Fibroblast of skin of back (primary cell): ENCODE measurements around the gene ARHGAP44.
"Not testable (repeated sequence)": the region's sequence is repeated elsewhere in the genome, so short reads cannot be mapped to it uniquely, and the experiment has no call there.

Experiments
- DNase-seq: peaks from one replicate; pipeline ENCODE4 v3.0.0-alpha.2; 2013

ARHGAP44 gene

DNA sequence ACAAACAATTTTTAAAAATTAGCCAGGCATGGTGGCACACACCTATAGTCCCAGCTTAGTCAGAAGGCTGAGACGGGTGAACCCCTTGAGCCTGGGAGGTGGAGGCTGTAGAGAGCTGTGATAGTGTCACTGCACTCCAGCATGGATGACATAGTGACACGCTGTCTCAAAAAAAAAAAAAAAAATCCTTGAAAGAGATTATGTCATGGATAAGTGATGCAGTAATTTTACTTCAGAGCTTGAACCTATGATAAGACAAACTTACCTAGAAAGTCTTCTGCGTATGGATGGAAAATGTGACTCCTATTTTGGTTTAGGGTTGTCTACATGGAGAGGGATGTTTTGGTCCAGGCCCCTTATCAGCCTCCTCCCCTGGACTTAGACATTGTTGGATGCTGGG is 176.7 kb downstream of the ARHGAP44 start:
- no peak for DNase-seq

DNA sequence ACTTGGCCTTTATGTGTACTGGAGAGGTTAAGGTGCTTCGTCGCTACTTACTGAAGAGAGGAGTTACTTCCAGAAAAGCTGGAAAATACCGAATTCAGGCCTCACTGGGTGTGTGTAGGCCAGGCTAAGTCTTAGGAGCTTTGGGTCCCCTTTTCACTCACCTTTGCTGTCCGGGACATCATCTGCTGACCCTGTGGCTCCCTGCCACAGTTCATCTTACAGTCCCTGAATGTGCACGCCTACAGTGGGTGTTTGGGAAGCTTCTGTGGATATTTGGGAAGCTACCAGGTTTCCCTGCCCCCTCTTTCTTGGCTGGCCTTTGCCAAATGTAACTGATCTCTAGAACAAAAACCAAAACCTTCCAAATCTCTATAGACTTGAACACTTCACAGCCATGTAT is 177.1 kb downstream of the ARHGAP44 start:
- DNase-seq: no peak

DNA sequence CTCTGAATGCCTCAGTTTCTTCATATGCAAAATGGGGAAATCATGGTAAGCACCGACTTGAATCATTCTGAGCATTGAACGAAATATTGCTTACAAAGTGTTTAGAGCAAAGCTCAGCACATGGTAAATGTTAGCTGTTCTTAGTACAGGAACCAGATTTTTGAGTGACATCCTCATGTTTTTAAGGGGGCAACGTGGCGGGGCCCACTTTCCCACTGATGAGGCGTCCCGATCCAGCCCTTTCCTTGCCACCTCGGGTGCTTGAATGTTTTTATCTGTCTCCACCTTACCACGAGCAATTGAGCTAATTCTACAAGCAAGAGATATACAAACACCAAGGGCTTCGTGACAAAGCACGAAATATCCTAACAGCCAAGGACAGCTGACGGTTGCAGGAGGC is 178.7 kb downstream of the ARHGAP44 start:
- no peak for DNase-seq

DNA sequence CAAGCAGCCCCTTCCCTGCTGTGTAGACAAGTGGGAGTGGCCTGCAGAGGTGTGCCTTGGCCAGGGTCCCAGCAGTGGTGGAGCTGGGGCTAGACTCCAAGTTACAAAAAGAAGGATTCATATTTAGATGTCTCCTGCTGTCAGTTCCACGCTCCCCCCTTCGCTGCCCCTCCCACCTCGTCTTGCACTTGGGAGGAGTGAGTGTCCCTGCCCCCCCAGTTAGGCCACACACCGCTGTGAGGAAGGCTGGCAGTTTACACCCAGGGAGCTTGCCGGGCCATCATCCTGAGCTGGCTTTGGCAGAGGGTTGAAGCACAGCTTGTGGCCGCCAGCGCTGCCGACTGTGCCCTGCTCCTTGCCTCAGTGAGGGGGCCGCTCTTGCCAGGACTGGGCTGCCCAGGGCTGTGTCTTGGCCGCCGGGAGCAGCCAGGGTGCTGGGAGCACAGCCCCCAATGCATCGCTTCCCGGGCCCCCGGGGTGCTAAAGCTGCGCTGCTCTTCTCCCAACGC is 184.3 kb downstream of the ARHGAP44 start:
- peak; percentile 33 for DNase-seq

DNA sequence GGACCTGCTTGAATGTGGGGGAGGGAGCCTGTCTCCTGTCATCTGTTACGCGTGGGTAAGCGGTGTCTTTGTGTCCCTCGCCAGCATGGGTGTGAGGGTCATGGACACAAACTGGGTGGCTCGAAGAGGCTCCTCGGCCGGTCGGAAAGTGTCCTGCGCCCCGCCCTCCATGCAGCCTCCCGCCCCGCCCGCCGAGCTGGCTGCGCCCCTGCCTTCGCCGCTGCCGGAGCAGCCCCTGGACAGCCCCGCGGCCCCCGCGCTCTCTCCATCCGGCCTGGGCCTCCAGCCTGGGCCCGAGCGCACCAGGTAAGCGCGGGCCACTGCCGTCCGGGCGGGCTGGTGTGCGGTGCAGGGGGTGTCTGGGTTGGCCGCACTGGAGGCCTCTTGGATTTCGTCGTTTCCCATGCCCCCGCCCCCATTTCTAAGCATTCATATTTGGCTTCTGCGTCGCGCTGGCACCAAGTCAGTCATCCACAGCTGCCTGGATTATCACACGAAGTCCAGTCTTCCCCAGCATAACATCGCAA is 184.8 kb downstream of the ARHGAP44 start:
- DNase-seq: peak; percentile 27

DNA sequence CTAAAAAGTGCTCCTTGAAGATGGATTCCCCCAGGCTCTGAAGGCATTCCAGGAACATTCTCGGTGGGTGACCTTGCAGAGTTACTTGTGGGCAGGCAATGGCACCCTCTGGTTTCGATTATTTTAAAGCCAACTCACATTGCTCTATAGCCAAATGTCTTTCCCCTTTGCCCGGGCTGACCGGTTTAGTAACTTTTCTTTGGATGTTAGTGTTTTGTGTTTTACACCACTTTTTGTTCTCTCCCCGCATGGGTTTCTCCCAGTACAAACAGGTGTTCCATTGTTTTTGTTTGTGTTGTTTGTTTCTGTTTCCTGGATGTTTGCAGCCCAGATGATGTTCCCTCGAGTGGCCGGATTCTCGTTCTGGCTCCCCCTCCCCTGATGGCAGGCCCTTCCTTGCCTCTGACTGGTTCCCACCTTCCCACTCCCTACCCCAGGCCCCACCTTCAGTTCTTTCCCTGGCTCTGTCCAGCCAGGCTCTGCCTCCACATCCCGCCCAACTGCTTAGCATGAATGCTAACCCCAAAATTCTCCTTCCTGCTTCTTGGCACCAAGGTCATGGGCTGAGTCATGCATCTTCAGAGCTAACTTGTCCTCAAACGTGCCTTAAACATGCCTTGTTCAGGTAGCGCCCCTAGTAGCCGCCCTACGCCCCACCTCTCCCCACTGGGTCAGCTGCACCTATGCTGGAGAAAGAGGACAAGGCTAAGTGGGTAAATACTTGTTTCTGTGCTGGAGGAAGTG is 187.9 kb downstream of the ARHGAP44 start:
- DNase-seq: peak; percentile 33

DNA sequence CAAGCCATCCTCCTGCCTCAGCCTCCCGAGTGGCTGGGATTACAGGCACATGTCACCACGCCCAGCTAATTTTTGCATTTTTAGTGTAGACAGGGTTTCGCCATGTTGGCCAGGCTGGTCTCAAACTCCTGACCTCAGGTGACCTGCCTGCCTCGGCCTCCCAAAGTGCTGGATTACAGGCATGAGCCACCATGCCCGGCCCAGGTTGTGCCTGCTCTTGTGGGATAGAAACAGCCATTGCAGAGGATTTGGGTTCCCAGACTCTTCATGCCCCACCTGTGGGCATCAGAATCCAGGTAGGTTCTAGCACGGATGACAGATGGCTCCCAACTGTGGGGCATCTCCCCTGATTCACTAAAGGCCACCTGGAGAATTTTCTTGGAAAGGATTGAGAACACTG is 189.5 kb downstream of the ARHGAP44 start:
- DNase-seq: not testable (repeated sequence)

DNA sequence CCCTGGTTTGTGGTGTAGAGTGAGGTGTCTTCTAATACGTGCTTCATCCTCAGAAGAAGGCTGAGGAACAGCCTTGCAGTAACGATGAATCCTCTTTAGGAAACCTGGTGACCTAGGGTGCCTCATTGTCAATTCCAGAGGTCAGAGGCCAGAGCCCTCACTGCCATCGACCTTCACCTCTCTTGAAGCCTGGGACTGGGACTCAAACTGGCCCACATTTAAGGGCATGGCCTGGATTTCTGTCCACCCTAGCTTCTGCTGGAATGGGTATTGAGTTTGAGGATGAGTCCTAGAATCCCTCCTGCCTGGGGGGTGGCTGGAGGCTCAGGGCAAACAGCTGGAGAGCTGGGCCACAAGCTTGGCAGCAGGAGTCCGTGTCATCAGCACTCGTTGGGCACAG is 189.9 kb downstream of the ARHGAP44 start:
- DNase-seq: no peak

DNA sequence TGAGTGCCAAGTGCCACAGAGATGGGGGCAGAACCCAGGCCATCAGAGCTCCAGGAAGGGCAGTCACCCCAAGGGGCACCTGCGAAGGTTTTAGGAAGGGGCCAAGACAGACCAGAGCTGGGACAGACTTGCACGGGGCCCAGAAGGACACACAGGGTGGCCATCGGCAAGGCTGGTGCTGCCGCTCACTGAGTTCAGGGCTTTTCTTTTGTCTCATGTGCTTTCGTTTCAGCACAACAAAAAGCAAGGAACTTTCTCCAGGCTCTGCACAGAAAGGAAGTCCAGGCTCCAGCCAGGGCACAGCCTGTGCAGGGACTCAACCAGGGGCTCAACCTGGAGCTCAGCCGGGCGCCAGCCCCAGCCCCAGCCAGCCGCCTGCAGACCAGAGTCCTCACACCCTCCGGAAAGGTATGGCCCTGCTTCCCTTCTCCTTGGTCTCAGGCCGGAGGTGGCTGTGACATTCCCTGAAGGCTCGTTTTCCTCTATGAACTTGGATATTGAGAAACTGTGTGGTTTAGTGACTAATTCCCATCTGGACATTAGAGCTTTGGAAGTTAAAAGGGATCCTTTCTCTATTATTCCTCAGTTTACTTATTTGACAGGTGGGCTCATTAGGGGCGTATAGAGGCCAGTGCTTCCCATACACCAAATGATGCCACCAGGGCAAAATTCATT is 190.7 kb downstream of the ARHGAP44 start:
- no peak for DNase-seq

DNA sequence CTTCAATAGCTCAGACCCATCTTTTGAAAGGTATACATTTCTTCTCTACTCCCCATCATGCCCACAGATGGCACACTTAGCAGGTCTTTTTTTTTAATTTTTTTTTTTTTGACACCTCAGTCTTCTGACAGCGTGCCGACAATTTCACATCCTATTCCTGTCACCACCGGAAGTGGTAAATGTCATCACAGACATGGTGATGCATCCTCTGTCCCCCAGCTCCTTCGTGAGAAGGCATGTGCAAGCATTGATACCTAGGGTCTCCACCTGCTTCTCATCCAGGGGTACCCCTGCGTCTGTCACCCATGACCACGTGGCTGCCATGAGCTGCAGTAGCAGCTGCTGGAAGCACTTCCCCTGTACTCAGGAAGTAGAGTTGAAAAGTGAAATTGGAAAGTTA is 192.9 kb downstream of the ARHGAP44 start:
- DNase-seq: no peak

DNA sequence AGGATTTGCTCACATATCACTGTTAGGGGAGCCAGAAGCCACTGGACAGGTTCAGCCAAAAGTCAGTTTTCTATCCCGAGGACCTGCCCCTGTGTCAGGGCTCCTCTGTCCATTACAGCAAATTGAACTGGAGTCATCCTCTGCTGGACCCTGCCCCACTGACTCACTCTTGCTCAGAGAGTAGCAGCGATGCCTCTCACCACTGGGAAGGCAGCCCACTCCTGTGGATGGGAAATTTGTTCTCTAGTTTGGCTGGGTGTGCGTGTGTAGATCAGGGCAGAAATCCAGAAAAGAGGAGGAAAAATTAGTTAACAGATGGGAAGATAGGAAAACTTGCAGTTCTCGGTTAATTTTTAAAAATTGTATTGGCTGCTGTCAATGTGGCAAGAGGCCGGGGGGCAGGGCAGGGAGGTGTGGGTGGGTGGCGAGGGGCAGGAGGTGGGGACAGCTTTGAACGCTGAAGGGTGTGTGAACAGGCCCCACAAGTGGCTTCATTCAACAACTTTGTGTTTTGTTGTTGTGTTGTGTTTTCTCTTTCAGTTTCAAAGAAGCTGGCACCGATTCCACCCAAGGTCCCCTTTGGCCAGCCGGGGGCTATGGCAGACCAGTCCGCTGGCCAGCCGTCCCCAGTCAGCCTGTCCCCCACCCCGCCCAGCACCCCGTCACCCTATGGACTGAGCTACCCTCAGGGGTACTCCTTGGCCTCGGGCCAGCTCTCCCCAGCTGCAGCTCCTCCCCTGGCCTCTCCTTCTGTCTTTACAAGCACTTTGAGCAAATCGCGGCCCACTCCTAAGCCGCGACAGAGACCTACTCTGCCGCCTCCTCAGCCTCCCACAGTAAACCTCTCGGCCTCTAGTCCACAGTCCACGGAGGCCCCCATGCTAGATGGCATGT is 194.9 kb downstream of the ARHGAP44 start:
- DNase-seq: peak; percentile 86

DNA sequence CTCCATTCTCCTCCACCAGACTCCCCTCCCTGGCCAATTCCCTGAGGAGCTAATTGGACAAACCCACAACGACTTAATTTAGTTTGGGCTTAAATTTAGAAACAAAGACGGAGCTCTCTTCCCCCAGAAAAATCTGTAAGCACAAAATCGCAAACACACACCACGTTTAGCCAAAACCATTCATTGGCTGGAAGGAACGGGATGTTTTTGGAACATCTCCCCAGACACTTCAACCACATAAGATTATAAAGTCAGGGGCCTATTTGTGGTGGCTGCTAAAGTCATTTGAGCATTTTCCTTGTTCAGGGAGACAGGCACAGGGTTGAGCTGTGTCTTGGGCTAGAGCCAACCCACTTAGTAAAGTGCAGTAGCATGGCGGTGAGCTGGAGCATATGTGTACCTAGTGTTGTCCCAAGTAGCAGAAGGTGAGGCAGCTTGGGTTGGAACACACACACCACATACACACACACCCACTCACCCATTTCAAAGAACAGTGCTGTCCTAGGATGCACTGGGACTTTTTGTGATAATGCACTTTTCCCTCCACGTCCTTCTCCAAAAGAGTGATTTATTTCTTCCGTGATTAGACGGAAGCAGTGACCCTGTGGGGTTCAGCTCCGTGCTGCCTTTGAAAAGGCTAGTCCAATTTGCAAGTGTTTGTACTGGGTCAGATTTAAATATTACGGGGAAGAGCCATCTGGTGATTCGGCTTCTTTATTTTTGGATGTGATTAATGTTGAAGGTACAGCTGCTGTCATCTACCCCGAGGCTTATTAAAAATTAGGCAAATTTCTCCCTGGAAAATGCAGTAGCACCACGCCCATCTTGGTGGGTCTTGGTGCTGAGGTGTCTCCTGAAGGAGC is 196.4 kb downstream of the ARHGAP44 start:
- peak; percentile 64 for DNase-seq

DNA sequence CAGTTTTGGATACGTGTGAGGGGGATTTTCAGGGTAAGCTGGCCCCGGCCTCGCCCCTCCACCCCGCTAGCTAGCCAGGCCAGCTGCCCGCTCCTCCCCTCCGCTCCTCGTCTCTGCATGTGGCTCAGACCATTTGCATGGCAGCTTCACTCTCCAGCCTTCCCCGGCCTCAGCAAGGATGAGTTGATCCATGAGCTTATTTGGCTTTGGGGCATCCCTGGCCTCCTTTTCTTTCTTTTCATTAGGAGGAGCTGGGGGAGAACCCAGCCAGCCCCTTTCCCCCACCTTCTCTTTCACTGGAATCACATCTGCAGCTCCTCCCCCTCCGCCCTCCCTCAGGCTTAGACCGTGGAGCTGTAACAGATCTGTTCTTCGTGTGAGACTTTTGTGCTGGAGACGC is 197.8 kb downstream of the ARHGAP44 start:
- no peak for DNase-seq

DNA sequence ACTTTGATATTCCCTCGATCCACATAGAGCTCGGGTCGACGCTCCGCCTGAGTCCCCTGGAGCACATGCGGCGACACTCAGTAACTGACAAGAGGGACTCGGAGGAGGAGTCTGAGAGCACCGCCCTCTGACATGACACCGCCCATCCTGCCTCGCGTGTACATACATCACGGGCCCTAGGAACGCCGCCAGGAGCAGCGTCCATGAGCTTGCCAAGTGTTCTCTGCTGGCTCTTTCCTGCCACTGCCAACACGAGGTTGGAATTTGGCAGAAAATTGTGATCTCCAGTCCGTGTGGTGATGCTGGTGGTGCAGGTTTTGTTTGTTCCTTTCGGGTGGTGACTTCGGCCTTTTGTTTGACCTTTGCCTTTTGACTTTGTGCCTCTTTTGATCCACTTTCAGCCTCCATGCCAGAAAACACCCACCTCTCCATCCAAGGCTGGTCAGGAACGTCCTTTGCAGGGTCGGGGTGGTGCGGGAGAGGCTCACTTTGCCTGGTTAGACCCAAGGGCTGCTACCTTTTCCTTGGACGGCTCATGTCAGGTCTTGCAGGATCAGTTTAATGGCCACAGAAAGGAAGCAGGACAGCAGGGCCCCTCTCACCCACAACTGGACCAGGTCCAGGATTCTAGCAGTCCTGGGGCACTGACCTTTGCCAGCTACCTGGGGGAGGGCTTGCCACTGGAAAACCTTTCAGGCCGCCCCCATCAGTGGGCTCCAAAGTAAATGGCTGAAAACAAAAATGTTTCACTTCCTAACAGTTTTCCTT is 200.9 kb downstream of the ARHGAP44 start:
- no peak for DNase-seq

DNA sequence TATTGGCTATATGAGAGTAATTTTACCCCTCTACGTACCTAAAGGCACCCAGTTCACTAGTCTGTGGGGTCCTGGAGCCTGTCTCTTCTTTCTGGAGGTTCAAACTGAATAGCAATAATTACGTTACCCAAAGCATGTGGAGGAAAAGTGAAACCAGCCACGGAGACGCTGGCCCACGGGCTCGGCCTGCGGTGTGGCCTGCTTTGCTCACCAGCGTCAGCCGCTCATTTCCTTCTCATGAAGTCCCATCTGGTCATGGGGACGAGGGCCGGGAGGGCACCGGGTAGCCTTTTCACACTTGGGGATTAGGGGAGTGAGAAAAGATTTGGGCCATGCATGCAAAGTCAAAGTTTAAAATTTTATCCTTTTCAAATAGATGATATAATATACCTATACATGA is 201.6 kb downstream of the ARHGAP44 start:
- no peak for DNase-seq

DNA sequence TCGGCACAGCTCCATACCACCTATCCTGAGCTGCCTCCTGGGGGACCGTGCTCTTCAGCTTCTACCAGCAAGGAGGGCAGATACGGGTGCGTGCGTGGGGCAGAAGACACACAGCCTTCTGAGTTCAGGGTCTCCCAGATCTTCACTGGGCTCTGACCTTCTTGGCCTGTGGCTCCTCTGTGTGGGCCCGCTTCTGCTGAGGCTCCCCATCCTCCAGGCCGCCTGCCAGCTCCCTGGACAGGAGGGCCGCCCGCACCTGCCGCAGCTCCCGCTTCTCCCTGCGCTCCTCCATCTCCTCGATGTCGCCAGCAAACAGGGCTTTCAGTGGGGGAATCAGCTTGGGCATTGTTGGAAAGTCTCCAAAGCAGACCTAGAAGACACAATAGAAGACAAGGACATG is 203.4 kb downstream of the ARHGAP44 start:
- no peak for DNase-seq

DNA sequence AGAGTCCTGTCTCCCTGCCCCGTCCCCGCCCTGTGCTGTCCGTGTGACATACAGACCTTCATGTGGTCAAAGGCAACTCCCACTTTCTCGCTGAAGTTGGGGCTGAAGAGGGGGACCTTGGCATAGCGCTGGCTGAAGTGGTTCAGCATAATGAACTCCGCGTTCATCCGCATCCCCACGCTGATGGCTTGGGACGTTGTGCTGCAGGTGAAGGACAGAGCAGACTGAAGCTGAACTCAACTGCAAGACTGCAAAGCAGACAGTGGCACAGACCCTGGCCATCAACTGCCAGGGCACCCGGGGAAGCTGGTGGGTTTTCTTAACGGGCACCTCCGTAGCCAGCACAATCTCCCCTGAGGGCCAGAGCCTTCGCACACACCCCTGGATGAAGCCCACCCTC is 204.3 kb downstream of the ARHGAP44 start:
- no peak for DNase-seq

DNA sequence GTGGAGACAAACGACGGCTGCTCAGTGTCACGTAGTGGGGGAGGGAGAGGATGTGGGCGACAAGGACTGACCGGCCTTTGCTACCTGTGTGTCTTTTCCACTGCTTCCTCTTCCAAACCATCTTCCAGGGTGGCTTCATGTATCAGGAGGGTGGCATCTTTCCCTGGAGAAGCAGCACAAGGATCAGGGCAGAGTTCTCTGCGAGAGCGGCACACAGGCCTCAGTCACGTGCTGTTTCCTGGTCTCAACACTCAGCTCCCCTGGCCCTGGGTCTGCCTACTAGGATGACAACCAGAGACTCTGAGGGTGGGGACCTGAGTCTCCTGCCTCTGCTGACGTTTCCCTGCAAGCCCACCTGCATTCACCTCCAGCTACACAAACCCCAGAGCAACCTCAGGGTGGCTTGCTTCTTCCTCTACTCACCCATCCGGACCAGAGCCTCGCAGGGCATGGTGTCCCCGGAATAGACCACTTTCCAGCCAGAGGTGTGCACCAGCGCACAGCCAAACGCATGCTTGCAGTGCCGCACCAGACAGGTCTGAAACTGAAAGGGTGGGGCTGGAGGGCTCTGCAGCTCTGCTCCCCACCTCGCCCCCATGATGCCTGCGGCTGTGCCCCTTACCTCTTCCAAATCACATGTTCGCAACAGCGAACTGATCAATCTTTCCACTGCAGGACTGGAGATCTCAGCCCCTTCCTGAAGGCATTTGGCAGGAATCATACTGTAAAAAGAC is 205.2 kb downstream of the ARHGAP44 start:
- DNase-seq: no peak

DNA sequence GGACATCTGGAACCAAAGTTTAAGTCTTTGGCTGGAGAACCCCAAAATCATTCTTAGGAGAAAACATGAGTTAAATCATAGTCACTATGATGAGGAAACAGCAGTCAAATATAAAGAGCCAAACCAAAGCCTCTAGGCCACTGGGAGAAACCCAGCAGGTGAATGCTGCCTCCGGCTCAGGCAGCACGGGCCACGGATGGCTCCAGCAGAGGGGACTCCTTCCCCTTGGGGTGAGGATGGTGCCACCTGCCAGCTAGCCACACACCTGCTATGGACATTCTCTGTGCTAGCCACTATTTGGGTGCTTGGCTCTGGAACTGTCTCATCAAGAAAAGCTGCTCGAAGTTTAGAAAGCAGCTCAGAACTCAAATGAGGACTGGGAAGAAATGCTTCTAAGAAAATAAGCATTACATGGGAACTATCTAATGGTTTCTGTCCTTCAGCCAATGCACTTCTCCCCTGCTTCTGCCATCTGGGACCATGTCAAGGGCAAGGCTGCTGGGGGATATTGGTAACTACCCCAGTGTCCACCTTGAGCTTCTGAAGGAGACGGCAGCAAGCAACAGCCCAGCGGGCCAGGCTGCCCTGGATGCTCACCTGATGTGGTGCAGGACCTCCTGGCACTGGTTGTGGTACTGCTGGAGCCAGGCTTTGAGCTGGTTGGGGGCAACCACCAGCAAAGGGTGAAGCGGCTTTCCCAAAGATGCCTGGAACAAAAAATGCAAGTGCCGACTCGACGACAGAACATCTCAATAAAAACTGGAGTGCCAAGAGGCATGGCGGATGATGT is 206.0 kb downstream of the ARHGAP44 start:
- no peak for DNase-seq

DNA sequence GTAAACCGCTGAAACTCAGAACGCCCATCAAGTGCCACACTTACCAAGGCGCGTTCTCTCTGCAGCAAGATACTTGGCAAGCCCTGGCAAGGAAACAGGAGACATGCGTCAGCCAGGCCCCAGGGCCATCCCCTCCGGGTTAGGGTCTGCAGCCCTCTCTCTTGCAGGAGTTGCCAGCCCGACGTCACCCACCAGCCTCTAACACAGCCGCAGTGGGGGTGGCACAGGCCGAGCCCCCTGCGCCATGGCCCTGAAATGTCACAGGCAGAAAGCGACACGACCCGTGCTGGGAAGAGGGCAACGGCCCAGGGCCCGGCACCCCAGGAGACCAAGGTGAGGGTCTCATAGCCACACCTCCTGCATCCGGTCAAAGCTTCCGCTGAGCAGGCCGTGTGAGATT is 206.6 kb downstream of the ARHGAP44 start:
- no peak for DNase-seq
